Hematopoietic multipotent progenitor cell treated with erythropoietin and hydrocortisone succinate and interleukin-3 and kit ligand, for 17 days (in vitro differentiated cells): ENCODE measurements around the gene AIP.

ENCODE experiments used
- DNase-seq: peaks from one replicate; pipeline ENCODE4 v3.0.0-alpha.2; 2015; ENCODE audit warnings: low spot score

The AIP gene

GRCh38 chr11:67482827-67483798 is at the start of gene AIP:
AIP (plus strand) TSS chr11:67483026; CDS start chr11:67483159, 133 bp downstream.
- peak; percentile 96 for DNase-seq

- DNase-seq: no peak
Measured at GRCh38 chr11:67433536-67434394, 49.1 kb upstream of the AIP start.

- no peak for DNase-seq
Measured at GRCh38 chr11:67434395-67434881, 48.4 kb upstream of the AIP start.

- DNase-seq: no peak
Measured at GRCh38 chr11:67435031-67435726, 47.6 kb upstream of the AIP start.

- no peak for DNase-seq
Measured at GRCh38 chr11:67435727-67436458, 46.9 kb upstream of the AIP start.

GRCh38 chr11:67436459-67437081 is 46.3 kb upstream of the AIP start:
- DNase-seq: no peak

GRCh38 chr11:67437082-67437808 is 45.6 kb upstream of the AIP start, which contains the start of gene PTPRCAP:
PTPRCAP (minus strand) TSS chr11:67437682; CDS start chr11:67437619, 63 bp downstream.
- no peak for DNase-seq

GRCh38 chr11:67437809-67438157 is 45.0 kb upstream of the AIP start:
- DNase-seq: no peak

GRCh38 chr11:67438158-67438902 is 44.5 kb upstream of the AIP start:
- DNase-seq: no peak

- peak; percentile 22 for DNase-seq
Measured at GRCh38 chr11:67439321-67440228, 43.3 kb upstream of the AIP start.

- DNase-seq: no peak
Measured at GRCh38 chr11:67440229-67441097, 42.4 kb upstream of the AIP start.

- DNase-seq: no peak
Measured at GRCh38 chr11:67441098-67441563, 41.7 kb upstream of the AIP start.

- no peak for DNase-seq
Measured at GRCh38 chr11:67441731-67442351, 41.0 kb upstream of the AIP start.

- DNase-seq: no peak
Measured at GRCh38 chr11:67442504-67443404, 40.1 kb upstream of the AIP start.

GRCh38 chr11:67445515-67445914 is 37.3 kb upstream of the AIP start:
- DNase-seq: no peak

GRCh38 chr11:67448220-67448609 is 34.6 kb upstream of the AIP start:
- no peak for DNase-seq
